Measurements from ENCODE around the gene NTRK1. TPM values are rescaled to one million over a fixed set of nuclear protein-coding genes. Genes with fewer than 3 reads are reported as not detected.

Gene NTRK1
- polyA plus RNA-seq, 1 of the 3 experiments (the other 2 are of a cell fraction) = 0.97 TPM

- no peaks in the 10 kb centered on the region for H3K9me3 ChIP-seq
- ChIA-PET CTCF (interaction anchor here (1.0 to 9.4 kb wide), 3 partner anchors 15 to 235 kb away, joined by 3 to 110 read pairs (median 15); no protein-coding TSS in a partner anchor), POLR2A (no interaction called here)
- TF ChIP-seq GATA2 (CRISPR knock-in tag; IDR thresholded peaks at IDR 0.05) = no peak
- TF ChIP-seq RCOR1 (IDR thresholded peaks at IDR 0.05; ENCODE audit: low read length) = no peak
- TF ChIP-seq TEAD4 (IDR thresholded peaks at IDR 0.05; ENCODE audit: borderline replicate concordance, insufficient read depth) = no peak
- no peak for TF ChIP-seq FOXJ3 (CRISPR knock-in tag; IDR thresholded peaks at IDR 0.05)
- no peak for TF ChIP-seq ELF1 (IDR thresholded peaks at IDR 0.05)
- no peak for TF ChIP-seq RAD21 (IDR thresholded peaks at IDR 0.05; ENCODE audit: low read length)
- TF ChIP-seq NFIC (IDR thresholded peaks at IDR 0.05; ENCODE audit: borderline replicate concordance) = no peak
- TF ChIP-seq RXRA (IDR thresholded peaks at IDR 0.05; ENCODE audit: borderline replicate concordance, low read depth) = no peak
- TF ChIP-seq FOSL2 (IDR thresholded peaks at IDR 0.05; ENCODE audit: borderline replicate concordance, low read depth) = no peak
- TF ChIP-seq RFX5 (IDR thresholded peaks at IDR 0.05; ENCODE audit: low read length) = no peak
- TF ChIP-seq MEF2A (IDR thresholded peaks at IDR 0.05; ENCODE audit: borderline replicate concordance, low read depth) = no peak
- TF ChIP-seq CHD2 (IDR thresholded peaks at IDR 0.05; ENCODE audit: low read length, partially characterized antibody) = no peak
- no peak for TF ChIP-seq ZBTB33 (IDR thresholded peaks at IDR 0.05; ENCODE audit: borderline replicate concordance, low read depth)
- TF ChIP-seq SIN3A (IDR thresholded peaks at IDR 0.05; ENCODE audit: borderline replicate concordance, low read depth, low read length) = no peak
- no peaks in the 10 kb centered on the region for H4K20me1 ChIP-seq (ENCODE audit: insufficient read depth)
- H3K4me1 ChIP-seq (ENCODE audit: control insufficient read depth in 1 of 2, insufficient read depth in 2 of 2, low read depth in 1 of 2, low read length in 1 of 2) = peaks cover 40 to 58% of the 10 kb centered on the region in 2 experiments; a peak in 3 of 4 replicates
- no peak overlapping the region for H3K4me3 ChIP-seq (ENCODE audit: low read depth in 2 of 2, low read length in 1 of 2)
- DNase-seq = no peak
- peak overlapping the region; percentile 77 for H3K4me2 ChIP-seq
- no peaks in the 10 kb centered on the region for H3K36me3 ChIP-seq (replicated peaks in 1 of 2; ENCODE audit: control insufficient read depth in 1 of 2, insufficient read depth in 2 of 2, low read length in 1 of 2)
- 95% methylated on average over 6 of the region's 6 CpGs for WGBS (ENCODE audit: low lambda C conversion rate)
- H3K27me3 ChIP-seq (ENCODE audit: insufficient read depth) = no peaks in the 10 kb centered on the region
- peak overlapping the region; percentile 87 to 96 for H3K27ac ChIP-seq (ENCODE audit: low read depth in 2 of 2, low read length in 1 of 2)
- peaks cover 33% of the 10 kb centered on the region for H3F3A ChIP-seq (replicated peaks; ENCODE audit: insufficient read depth)
- no peaks in the 10 kb centered on the region for H3K9me2 ChIP-seq
- no peak overlapping the region for H2AFZ ChIP-seq (ENCODE audit: low read depth)
- H3K9ac ChIP-seq = peak overlapping the region; percentile 15; the same call in 1 of the 2 replicates
- H3K79me2 ChIP-seq (ENCODE audit: insufficient read depth) = no peaks in the 10 kb centered on the region
Measured at GRCh38 chr1:156895927-156896326, 35.3 kb downstream of the NTRK1 start.

GRCh38 chr1:156896490-156897033 lies 35.9 kb downstream of the NTRK1 start:
- H3K4me2 ChIP-seq = peak overlapping the region; percentile 77
- no peaks in the 10 kb centered on the region for H3K9me2 ChIP-seq
- POLR2A ChIA-PET = no interaction called here
- H4K20me1 ChIP-seq (ENCODE audit: insufficient read depth) = no peaks in the 10 kb centered on the region
- H3K9ac ChIP-seq = peak overlapping the region; percentile 74
- CTCF ChIA-PET = interaction anchor here (0.9 to 9.4 kb wide), 7 partner anchors 15 to 235 kb away, joined by 3 to 110 read pairs (median 3); no protein-coding TSS in a partner anchor
- H3F3A ChIP-seq (replicated peaks; ENCODE audit: insufficient read depth) = peaks cover 27% of the 10 kb centered on the region
- DNase-seq = peak; percentile 46
- 11% methylated on average over 8 of the region's 16 CpGs for WGBS (ENCODE audit: low lambda C conversion rate)
- no peaks in the 10 kb centered on the region for H3K79me2 ChIP-seq (ENCODE audit: insufficient read depth)
- no peaks in the 10 kb centered on the region for H3K27me3 ChIP-seq (ENCODE audit: insufficient read depth)
- H3K36me3 ChIP-seq (replicated peaks in 1 of 2; ENCODE audit: control insufficient read depth in 1 of 2, insufficient read depth in 2 of 2, low read length in 1 of 2) = no peaks in the 10 kb centered on the region
- peaks cover 40 to 58% of the 10 kb centered on the region in 2 experiments; a peak in 3 of 4 replicates for H3K4me1 ChIP-seq (ENCODE audit: control insufficient read depth in 1 of 2, insufficient read depth in 2 of 2, low read depth in 1 of 2, low read length in 1 of 2)
- no peak overlapping the region for H2AFZ ChIP-seq (ENCODE audit: low read depth)
- H3K27ac ChIP-seq (ENCODE audit: low read depth in 2 of 2, low read length in 1 of 2) = peak overlapping the region; percentile 87 to 96
- peak overlapping the region in 1 of 2 experiments; percentile 38; a peak in 1 of 4 replicates for H3K4me3 ChIP-seq (ENCODE audit: low read depth in 2 of 2, low read length in 1 of 2)
- no peaks in the 10 kb centered on the region for H3K9me3 ChIP-seq
- TF ChIP-seq FOXM1 (IDR thresholded peaks at IDR 0.05; ENCODE audit: low read depth) (peak; percentile 15; the same call in 1 of the 2 replicates), TEAD4 (IDR thresholded peaks at IDR 0.05; ENCODE audit: borderline replicate concordance, insufficient read depth) (peak; percentile 95), JUND (IDR thresholded peaks at IDR 0.05) (peak; percentile 92), MXI1 (IDR thresholded peaks at IDR 0.05; ENCODE audit: low read depth, low read length) (no peak), ELF1 (IDR thresholded peaks at IDR 0.05) (no peak), NFIC (IDR thresholded peaks at IDR 0.05; ENCODE audit: borderline replicate concordance) (peak; percentile 87), TCF12 (IDR thresholded peaks at IDR 0.05) (peak; percentile 81), USF2 (IDR thresholded peaks at IDR 0.05; ENCODE audit: borderline replicate concordance, low read depth, low read length) (no peak), POLR2AphosphoS5 (IDR thresholded peaks at IDR 0.05; ENCODE audit: low read depth, low read length) (peak; percentile 58; the same call in 1 of the 2 replicates), FOSL2 (IDR thresholded peaks at IDR 0.05; ENCODE audit: borderline replicate concordance, low read depth) (peak; percentile 97), MAX (IDR thresholded peaks at IDR 0.05; ENCODE audit: low read depth) (peak; percentile 66), GABPA (IDR thresholded peaks at IDR 0.05; ENCODE audit: low read depth) (no peak), YY1 (IDR thresholded peaks at IDR 0.05; ENCODE audit: low read depth) (no peak), NRF1 (IDR thresholded peaks at IDR 0.05; ENCODE audit: low read depth, low read length) (no peak), PBX3 (IDR thresholded peaks at IDR 0.05) (peak; percentile 45), RCOR1 (IDR thresholded peaks at IDR 0.05; ENCODE audit: low read length) (no peak), SIN3A (IDR thresholded peaks at IDR 0.05; ENCODE audit: borderline replicate concordance, low read depth, low read length) (no peak), TAF1 (IDR thresholded peaks at IDR 0.05; ENCODE audit: borderline replicate concordance, low read depth, low read length) (no peak)
